K562 (cell line): Measurements from ENCODE around the gene ZNF322. TPM values are rescaled to one million over a fixed set of nuclear protein-coding genes. Genes with fewer than 3 reads are reported as not detected.

Experiments
- CHCHD3 ChIP-seq: fragments of 250-450 bp; sonication (Bioruptor Pico); IDR thresholded peaks from 2 replicates; pipeline ENCODE4 v2.1.2; 2022; ENCODE audit warnings: mild to moderate bottlenecking
- DIDO1 ChIP-seq: fragments of 450-650 bp; IDR thresholded peaks from 2 replicates; pipeline ENCODE4 v1.6.1; 2016; ENCODE audit warnings: low read depth, missing biosample characterization, missing genetic modification characterization
- DMBX1 ChIP-seq: fragments of 250-450 bp; sonication (Bioruptor Pico); IDR thresholded peaks from 2 replicates; pipeline ENCODE4 v1.8.0; 2022; ENCODE audit warnings: inconsistent platforms, mild to moderate bottlenecking, moderate library complexity, borderline replicate concordance
- EHMT2 ChIP-seq: fragments of 450-650 bp; IDR thresholded peaks from 2 replicates; pipeline ENCODE4 v1.6.1; 2018; ENCODE audit warnings: antibody characterized with exemption
- ETV5 ChIP-seq: sonication (generic); formaldehyde crosslinking; IDR thresholded peaks from 2 replicates; pipeline ENCODE4 v1.4.0; 2020; ENCODE audit warnings: low read depth, mild to moderate bottlenecking, missing genetic modification reagents
- GTF2A2 ChIP-seq: IDR thresholded peaks from 2 replicates; pipeline ENCODE4 v1.6.1; 2016; ENCODE audit warnings: mild to moderate bottlenecking, missing genetic modification characterization, missing compliant biosample characterization
- KLF6 ChIP-seq: fragments of 250-450 bp; sonication (Bioruptor Pico); IDR thresholded peaks from 2 replicates; pipeline ENCODE4 v1.4.0; 2020; ENCODE audit warnings: mild to moderate bottlenecking, moderate library complexity, borderline replicate concordance
- LCOR ChIP-seq: sonication (generic); formaldehyde crosslinking; IDR thresholded peaks from 2 replicates; pipeline ENCODE4 v1.8.0; 2022; ENCODE audit warnings: mild to moderate bottlenecking, missing genetic modification reagents
- MAFF ChIP-seq: IDR thresholded peaks from 2 replicates; pipeline ENCODE4 v1.6.1; 2012; ENCODE audit warnings: low read length, improper control_type of control experiment
- NELFE ChIP-seq: IDR thresholded peaks from 2 replicates; pipeline ENCODE4 v1.6.1; 2011; ENCODE audit warnings: mild to moderate bottlenecking; ENCODE audit not compliant: insufficient read depth, insufficient read length
- PURB ChIP-seq: sonication (generic); formaldehyde crosslinking; IDR thresholded peaks from 2 replicates; pipeline ENCODE4 v1.9.0; 2021; ENCODE audit warnings: low read depth, mild to moderate bottlenecking, missing genetic modification reagents
- RAD21 ChIP-seq, 2 experiments: fragments of 250-450 bp in 1 of 2; fragments of 450-650 bp in 1 of 2; sonication (Bioruptor Pico) in 1 of 2; formaldehyde crosslinking in 1 of 2; IDR thresholded peaks in 1 of 2; conservative IDR thresholded peaks in 1 of 2; 2 replicates each; pipeline versions ENCODE4 v1.4.0 to v1.8.0; 2020 to 2022; ENCODE audit warnings: mild to moderate bottlenecking in 2 of 2, moderate library complexity in 1 of 2
- RB1 ChIP-seq: fragments of 450-650 bp; IDR thresholded peaks from 2 replicates; pipeline ENCODE4 v1.6.1; 2017; ENCODE audit warnings: low read depth, mild to moderate bottlenecking
- RBM34 ChIP-seq: fragments of 200-400 bp; formaldehyde crosslinking; IDR thresholded peaks from 2 replicates; pipeline ENCODE4 v1.6.1; 2018; ENCODE audit warnings: low read length, borderline replicate concordance; ENCODE audit not compliant: insufficient read depth
- SIX5 ChIP-seq, 2 experiments: IDR thresholded peaks; 2 replicates each; pipeline ENCODE4 v1.6.1; 2011; ENCODE audit warnings: low read length in 2 of 2, borderline replicate concordance in 1 of 2, low read depth in 1 of 2, mild to moderate bottlenecking in 1 of 2, moderate library complexity in 1 of 2; ENCODE audit not compliant: insufficient read depth in 1 of 2
- SMARCE1 ChIP-seq: fragments of 450-650 bp; IDR thresholded peaks from 2 replicates; pipeline ENCODE4 v1.7.1; 2016; ENCODE audit warnings: mild to moderate bottlenecking
- TCFL5 ChIP-seq: fragments of 250-450 bp; sonication (Bioruptor Pico); conservative IDR thresholded peaks from 2 replicates; pipeline ENCODE4 v1.6.1; 2021; ENCODE audit warnings: mild to moderate bottlenecking, moderate library complexity, matching md5 sums
- TRIM28 ChIP-seq: fragments of 450-650 bp; IDR thresholded peaks from 2 replicates; pipeline ENCODE4 v1.6.1; 2017
- TSC22D4 ChIP-seq: fragments of 450-650 bp; IDR thresholded peaks from 2 replicates; pipeline ENCODE4 v1.6.1; 2016; ENCODE audit warnings: missing genetic modification characterization, missing biosample characterization, control low read depth
- ZC3H4 ChIP-seq: sonication (generic); formaldehyde crosslinking; IDR thresholded peaks from 2 replicates; pipeline ENCODE4 v1.9.0; 2021; ENCODE audit warnings: missing genetic modification reagents, borderline replicate concordance
- ZEB2 ChIP-seq: fragments of 450-650 bp; IDR thresholded peaks from 2 replicates; pipeline ENCODE4 v1.6.1; 2016
- ZNF165 ChIP-seq: fragments of 250-450 bp; sonication (Bioruptor Pico); IDR thresholded peaks from 2 replicates; pipeline ENCODE4 v1.4.0; 2020; ENCODE audit warnings: borderline replicate concordance
- ZNF232 ChIP-seq: sonication (generic); formaldehyde crosslinking; IDR thresholded peaks from 2 replicates; pipeline ENCODE4 v1.8.0; 2022; ENCODE audit warnings: mild to moderate bottlenecking, missing genetic modification reagents
- ZNF347 ChIP-seq: fragments of 450-650 bp; formaldehyde crosslinking; IDR thresholded peaks from 2 replicates; pipeline ENCODE4 v1.4.0; 2020; ENCODE audit warnings: low read depth, mild to moderate bottlenecking, moderate library complexity
- ZNF584 ChIP-seq: fragments of 200-800 bp; sonication (Bioruptor generic); IDR thresholded peaks from 2 replicates; pipeline ENCODE4 v1.6.1; 2016; ENCODE audit warnings: low read depth, mild to moderate bottlenecking, missing genetic modification characterization, missing compliant biosample characterization
- ZNF586 ChIP-seq: fragments of 450-650 bp; formaldehyde crosslinking; conservative IDR thresholded peaks from 2 replicates; pipeline ENCODE4 v1.4.0; 2020; ENCODE audit warnings: mild to moderate bottlenecking, moderate library complexity
- polyA plus RNA-seq, 8 experiments: library from polyadenylated mRNA; depleted of rRNA in 4 of 8; stranded (reverse) in 5 of 8; unstranded in 3 of 8; fragments of >200 nt; fragmentation: Nextera tagmentation in 2 of 8; fragmentation: Illumina TruSeq in 1 of 8; extraction: Ambion mirVana in 2 of 8; extraction: Trizol in 1 of 8; gene quantifications; 2 replicates each; pipeline versions ENCODE4 v1.2.1 to v1.2.3, GENCODE V29; 2011 to 2014; ENCODE audit warnings: inconsistent platforms in 1 of 8, missing spikeins in 1 of 8
- total RNA-seq, 7 experiments: library from RNA; depleted of rRNA in 6 of 7; stranded (reverse); fragments of >200 nt in 6 of 7; fragmentation: Illumina TruSeq in 2 of 7; extraction: Trizol in 2 of 7; gene quantifications; 2 replicates each; pipeline versions ENCODE4 v1.2.1 to v1.2.3, GENCODE V29; 2011 to 2021; ENCODE audit warnings: low replicate concordance in 1 of 7
- TF ChIP-seq, protein P1 (sequence below), 2 experiments: fragments of 450-650 bp; conservative IDR thresholded peaks; 2 replicates each; pipeline ENCODE4 v1.6.1; 2017; ENCODE audit warnings: mild to moderate bottlenecking in 2 of 2, moderate library complexity in 2 of 2

The ZNF322 gene
- total and polyA plus RNA-seq, 9 of the 15 experiments (the other 6 are each of a cell fraction or from before 2014, with no cell fraction given): 4.7 to 31.2 (median 18.7) TPM

DNA sequence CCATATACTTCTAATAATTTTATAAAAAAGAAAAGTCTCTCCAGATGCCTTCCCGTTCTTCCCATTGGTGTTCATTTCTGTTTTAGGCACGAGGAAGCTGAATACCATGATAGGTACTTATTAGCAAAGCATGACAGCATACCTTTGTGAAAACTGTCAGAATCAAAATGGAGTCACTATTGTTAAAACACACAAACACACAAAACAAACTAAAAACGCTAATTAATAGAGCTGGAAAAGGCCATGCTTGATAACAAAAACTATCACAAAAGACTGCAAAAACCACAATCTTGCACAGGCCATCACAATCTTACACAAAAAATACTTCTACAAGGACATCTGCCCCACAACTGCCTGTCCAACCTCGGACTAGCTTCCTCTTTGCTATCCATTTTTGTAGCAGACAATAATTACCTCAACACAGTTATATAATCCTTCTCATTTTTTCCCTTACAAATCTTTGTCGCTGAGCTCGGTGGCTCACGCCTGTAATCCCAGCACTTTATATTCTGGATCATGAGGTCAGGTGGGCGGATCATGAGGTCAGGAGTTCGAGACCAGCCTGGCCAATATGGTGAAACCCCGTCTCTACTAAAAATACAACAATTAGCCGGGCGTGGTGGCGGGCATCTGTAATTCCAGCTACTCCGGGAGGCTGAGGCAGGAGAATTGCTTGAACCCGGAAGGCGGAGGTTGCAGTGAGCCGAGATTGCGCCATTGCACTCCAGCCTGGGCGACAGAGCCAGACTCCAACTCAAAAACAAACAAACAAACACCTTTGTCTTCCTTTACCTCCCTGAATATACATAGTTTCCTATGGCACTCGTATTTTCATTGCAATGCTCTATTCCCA, 66.0 kb downstream of the ZNF322 start (continued):
- TF ChIP-seq DIDO1 (peak; percentile 53; the same call in 1 of the 2 replicates), DMBX1 (CRISPR knock-in tag) (peak; percentile 87), TCFL5 (CRISPR knock-in tag) (0 out of 2 replicates have a peak, but pooled peaks have one; percentile 68), CHCHD3 (CRISPR knock-in tag) (0 out of 2 replicates have a peak, but pooled peaks have one; percentile 44), RBM34 (no peak), ZNF347 (peak; percentile 67; the same call in 1 of the 2 replicates), EHMT2 (0 out of 2 replicates have a peak, but pooled peaks have one; percentile 37), RB1 (no peak), PURB (no peak), ZEB2 (0 out of 2 replicates have a peak, but pooled peaks have one; percentile 28), KLF6 (peak; percentile 92; the same call in 1 of the 2 replicates), ZNF232 (no peak), NELFE (no peak), MAFF (no peak), LCOR (no peak), SMARCE1 (no peak), ZC3H4 (CRISPR knock-in tag) (no peak), RAD21 (CRISPR knock-in tag; conservative IDR thresholded peaks at IDR 0.05 in 1 of 2, IDR thresholded peaks at IDR 0.05 in 1 of 2) (no peak), ZNF586 (CRISPR knock-in tag) (0 out of 2 replicates have a peak, but pooled peaks have one; percentile 66), ZNF165 (no peak), ZNF584 (CRISPR knock-in tag) (no peak), SIX5 (IDR thresholded peaks at IDR 0.05; ENCODE audit: borderline replicate concordance in 1 of 2, insufficient read depth in 1 of 2, low read depth in 1 of 2, low read length in 2 of 2) (no peak), GTF2A2 (peak; percentile 85), TSC22D4 (tag) (no peak), ETV5 (CRISPR knock-in tag) (no peak), TRIM28 (0 out of 2 replicates have a peak, but pooled peaks have one; percentile 25)
- TF ChIP-seq, protein P1, sequence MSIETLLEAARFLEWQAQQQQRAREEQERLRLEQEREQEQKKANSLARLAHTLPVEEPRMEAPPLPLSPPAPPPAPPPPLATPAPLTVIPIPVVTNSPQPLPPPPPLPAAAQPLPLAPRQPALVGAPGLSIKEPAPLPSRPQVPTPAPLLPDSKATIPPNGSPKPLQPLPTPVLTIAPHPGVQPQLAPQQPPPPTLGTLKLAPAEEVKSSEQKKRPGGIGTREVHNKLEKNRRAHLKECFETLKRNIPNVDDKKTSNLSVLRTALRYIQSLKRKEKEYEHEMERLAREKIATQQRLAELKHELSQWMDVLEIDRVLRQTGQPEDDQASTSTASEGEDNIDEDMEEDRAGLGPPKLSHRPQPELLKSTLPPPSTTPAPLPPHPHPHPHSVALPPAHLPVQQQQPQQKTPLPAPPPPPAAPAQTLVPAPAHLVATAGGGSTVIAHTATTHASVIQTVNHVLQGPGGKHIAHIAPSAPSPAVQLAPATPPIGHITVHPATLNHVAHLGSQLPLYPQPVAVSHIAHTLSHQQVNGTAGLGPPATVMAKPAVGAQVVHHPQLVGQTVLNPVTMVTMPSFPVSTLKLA (conservative IDR thresholded peaks at IDR 0.05): peak in 1 of 2 experiments; percentile 40; a peak in 2 of 4 replicates
